ENCODE results near the gene OTOG.

DNA sequence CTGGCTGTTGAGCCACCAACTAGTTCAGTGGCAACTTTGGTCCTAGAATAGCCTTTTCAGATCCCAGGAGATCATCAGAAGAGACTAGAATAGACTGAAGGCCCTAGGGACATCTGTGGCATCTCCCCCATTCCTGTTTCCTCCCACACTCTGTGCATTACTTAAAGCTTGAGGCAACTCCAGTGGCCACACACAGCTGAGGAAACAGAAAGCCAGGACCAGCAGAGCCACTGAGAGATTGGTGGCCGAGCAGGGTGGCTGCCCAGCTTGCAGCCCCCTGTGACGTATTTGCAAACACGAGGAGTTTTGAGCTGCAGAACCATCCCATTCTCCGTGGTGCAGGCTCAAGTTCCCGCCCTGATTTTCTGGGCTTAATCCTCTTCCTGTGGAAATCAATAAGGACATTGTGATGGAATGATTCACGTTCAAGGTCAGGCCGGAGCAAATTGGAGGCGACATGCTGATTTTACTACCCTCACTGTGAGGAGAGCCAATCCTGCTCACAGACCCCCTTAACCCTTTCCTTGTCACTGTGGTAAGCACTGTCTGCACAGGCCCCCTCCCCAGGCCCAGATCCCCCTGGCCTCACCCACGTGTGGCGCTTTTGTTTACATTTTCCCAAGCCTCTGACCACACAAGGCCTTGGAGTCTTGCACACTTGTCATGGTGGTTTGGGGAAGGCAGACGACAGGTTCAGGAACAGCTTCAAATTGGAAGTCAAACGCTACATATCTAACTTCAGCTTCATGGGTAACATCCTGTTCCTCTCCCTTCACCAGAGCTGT lies 103.3 kb downstream of the OTOG start:
- no peak for TF ChIP-seq EZH2 (IDR thresholded peaks at IDR 0.05; ENCODE audit: borderline replicate concordance, low read depth, low read length, severe bottlenecking)
- TF ChIP-seq, protein P1, sequence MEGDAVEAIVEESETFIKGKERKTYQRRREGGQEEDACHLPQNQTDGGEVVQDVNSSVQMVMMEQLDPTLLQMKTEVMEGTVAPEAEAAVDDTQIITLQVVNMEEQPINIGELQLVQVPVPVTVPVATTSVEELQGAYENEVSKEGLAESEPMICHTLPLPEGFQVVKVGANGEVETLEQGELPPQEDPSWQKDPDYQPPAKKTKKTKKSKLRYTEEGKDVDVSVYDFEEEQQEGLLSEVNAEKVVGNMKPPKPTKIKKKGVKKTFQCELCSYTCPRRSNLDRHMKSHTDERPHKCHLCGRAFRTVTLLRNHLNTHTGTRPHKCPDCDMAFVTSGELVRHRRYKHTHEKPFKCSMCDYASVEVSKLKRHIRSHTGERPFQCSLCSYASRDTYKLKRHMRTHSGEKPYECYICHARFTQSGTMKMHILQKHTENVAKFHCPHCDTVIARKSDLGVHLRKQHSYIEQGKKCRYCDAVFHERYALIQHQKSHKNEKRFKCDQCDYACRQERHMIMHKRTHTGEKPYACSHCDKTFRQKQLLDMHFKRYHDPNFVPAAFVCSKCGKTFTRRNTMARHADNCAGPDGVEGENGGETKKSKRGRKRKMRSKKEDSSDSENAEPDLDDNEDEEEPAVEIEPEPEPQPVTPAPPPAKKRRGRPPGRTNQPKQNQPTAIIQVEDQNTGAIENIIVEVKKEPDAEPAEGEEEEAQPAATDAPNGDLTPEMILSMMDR (IDR thresholded peaks at IDR 0.05; ENCODE audit: extremely low read depth in 1 of 2, insufficient read depth in 1 of 2, low read depth in 1 of 2, low read length in 2 of 2), result no peak
- no peak for TF ChIP-seq POLR2A (IDR thresholded peaks at IDR 0.05; ENCODE audit: low read depth, low read length)
- peak; percentile 38 for TF ChIP-seq POLR2AphosphoS5 (IDR thresholded peaks at IDR 0.05; ENCODE audit: insufficient read depth, low read depth, low read length)
- no peak for TF ChIP-seq MAX (IDR thresholded peaks at IDR 0.05; ENCODE audit: insufficient read depth, insufficient read length)
- no peak for TF ChIP-seq MYC (IDR thresholded peaks at IDR 0.05; ENCODE audit: low read depth, low read length)
- TF ChIP-seq GATA2 (IDR thresholded peaks at IDR 0.05; ENCODE audit: insufficient read depth, insufficient read length, low read depth, low read length), result no peak
- TF ChIP-seq FOS (IDR thresholded peaks at IDR 0.05; ENCODE audit: borderline replicate concordance, insufficient read depth, low read length), result no peak
- TF ChIP-seq JUN (IDR thresholded peaks at IDR 0.05; ENCODE audit: borderline replicate concordance, insufficient read depth, insufficient read length, low read depth), result no peak

Measured in endothelial cell of umbilical vein (primary cell).